Activated naive CD8-positive, alpha-beta T cell treated with anti-CD3 and anti-CD28 coated beads, Interleukin-2, amount 10 ng/mL, durations not matched to agents 7 days and 5 days (primary cell): ENCODE measurements around the gene AAGAB. TPM values are rescaled to one million over a fixed set of nuclear protein-coding genes. Genes with fewer than 3 reads are reported as not detected.

Experiments
- ATAC-seq: fragments of 150-1000 bp; cut with Tn5 transposase; one replicate; pipeline ENCODE4 v1.10.0; 2021; ENCODE audit warnings: low read depth, moderate library complexity
- POLR2A ChIA-PET: fragments of 350-600 bp; sonication (Branson Sonifier 250); formaldehyde crosslinking; loops from one replicate; lab custom pipeline; 2021; ENCODE audit warnings: antibody characterized with exemption; lab: Charles Lee
- DNase-seq: peaks from one replicate; pipeline ENCODE4 v3.0.0; 2021
- H3K27ac Mint-ChIP-seq: one replicate; pipeline ENCODE4 v1.8.0; 2022; ENCODE audit warnings: mild to moderate bottlenecking, mixed read lengths
- H3K27me3 Mint-ChIP-seq: one replicate; pipeline ENCODE4 v1.8.0; 2022; ENCODE audit warnings: mild to moderate bottlenecking, moderate library complexity, mixed read lengths
- H3K36me3 Mint-ChIP-seq: one replicate; pipeline ENCODE4 v1.8.0; 2021; ENCODE audit warnings: mild to moderate bottlenecking, mixed read lengths
- H3K4me1 Mint-ChIP-seq: one replicate; pipeline ENCODE4 v1.8.0; 2021; ENCODE audit warnings: mixed read lengths
- H3K4me3 Mint-ChIP-seq: one replicate; pipeline ENCODE4 v1.8.0; 2022; ENCODE audit warnings: mild to moderate bottlenecking, moderate library complexity, mixed read lengths
- H3K9me3 Mint-ChIP-seq: one replicate; pipeline ENCODE4 v1.8.0; 2021; ENCODE audit warnings: mixed read lengths
- total RNA-seq, 2 experiments: library from RNA; stranded (reverse); gene quantifications; one replicate each; pipeline ENCODE4 v1.2.3, GENCODE V29; 2021

AAGAB gene
- total RNA-seq, 2 experiments from 2014 or later = 39.3 to 40.4 TPM

DNA sequence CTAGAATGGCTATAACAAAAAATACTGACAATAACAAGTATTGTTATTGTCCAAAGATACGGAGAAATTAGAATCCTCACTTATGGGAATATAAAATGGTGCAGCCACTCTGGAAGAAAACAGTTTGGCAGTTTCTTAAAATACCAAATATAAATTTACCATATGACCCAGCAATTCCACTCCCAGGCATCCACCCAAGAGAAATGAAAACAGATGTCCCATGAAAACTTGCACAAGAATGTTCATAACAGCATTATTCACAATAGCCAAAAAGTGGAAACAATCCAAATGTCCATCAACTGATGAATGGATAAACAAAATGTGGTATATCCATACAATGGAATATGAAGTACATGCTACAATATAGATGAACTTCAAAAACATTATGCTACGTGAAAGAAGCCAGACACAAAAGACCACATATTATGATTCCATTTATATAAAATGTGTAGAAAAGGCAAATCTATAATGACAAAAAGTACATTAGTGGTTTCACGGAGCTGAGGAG, 9.4 kb downstream of the AAGAB start:
- H3K27ac Mint-ChIP-seq = no peak overlapping the region
- H3K9me3 Mint-ChIP-seq = peaks cover 4% of the 10 kb centered on the region
- H3K4me1 Mint-ChIP-seq = peaks cover 30% of the 10 kb centered on the region

DNA sequence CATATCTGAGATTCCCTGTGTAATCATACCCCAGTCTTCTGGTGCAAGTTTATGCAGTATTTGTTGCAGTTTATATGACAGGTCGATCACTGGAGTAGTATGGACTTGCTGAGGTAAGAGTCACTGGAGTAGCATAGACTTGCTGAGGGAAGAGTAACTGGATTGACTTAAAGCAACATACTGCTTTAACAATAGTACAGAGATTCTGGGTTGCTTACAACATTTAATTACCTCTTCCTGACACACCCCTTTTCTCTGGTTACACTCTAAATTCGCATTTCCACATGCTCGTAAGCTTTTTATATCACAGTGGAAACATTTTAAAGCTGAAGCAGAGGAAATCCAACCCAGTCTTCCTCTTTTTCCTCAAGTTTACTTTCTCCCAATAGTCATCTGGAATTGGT, 11.8 kb downstream of the AAGAB start:
- no peak for DNase-seq
- POLR2A ChIA-PET = no interaction called here
- no peaks in the 10 kb centered on the region for H3K27me3 Mint-ChIP-seq
- ATAC-seq = no peak
- no peak overlapping the region for H3K27ac Mint-ChIP-seq
- H3K4me1 Mint-ChIP-seq = peaks cover 36% of the 10 kb centered on the region
- H3K4me3 Mint-ChIP-seq = no peak overlapping the region
- peaks cover 34% of the 10 kb centered on the region for H3K36me3 Mint-ChIP-seq
- H3K9me3 Mint-ChIP-seq = peaks cover 4% of the 10 kb centered on the region

More for the DNA sequence above, 9.4 kb downstream of the AAGAB start:
- POLR2A ChIA-PET = interaction anchor here (1.3 kb wide), 1 partner anchor 9 kb away, joined by 4 read pairs; the partner anchor contains the start of genes AAGAB and IQCH
- Mint-ChIP-seq H3K27me3 (no peaks in the 10 kb centered on the region), H3K4me3 (no peak overlapping the region), H3K36me3 (peaks cover 42% of the 10 kb centered on the region)
- no peak for ATAC-seq
- DNase-seq = no peak

GRCh38 chr15:67241132-67241855, 13.2 kb downstream of the AAGAB start:
- H3K4me1 Mint-ChIP-seq = peaks cover 36% of the 10 kb centered on the region
- H3K9me3 Mint-ChIP-seq = no peaks in the 10 kb centered on the region
- ATAC-seq = peak; percentile 76
- no peaks in the 10 kb centered on the region for H3K27me3 Mint-ChIP-seq
- peak overlapping the region; percentile 33 for H3K4me3 Mint-ChIP-seq
- peaks cover 21% of the 10 kb centered on the region for H3K36me3 Mint-ChIP-seq
- POLR2A ChIA-PET = interaction anchor here (0.6 to 3.0 kb wide), 2 partner anchors 13 to 158 kb away, joined by 3 to 14 read pairs; partner anchors contain the start of genes AAGAB and IQCH
- peak overlapping the region; percentile 67 for H3K27ac Mint-ChIP-seq
- no peak for DNase-seq

GRCh38 chr15:67240235-67241131, 14.0 kb downstream of the AAGAB start:
- H3K27ac Mint-ChIP-seq = peak overlapping the region; percentile 67
- no peak for ATAC-seq
- POLR2A ChIA-PET = interaction anchor here (0.6 to 3.0 kb wide), 4 partner anchors 13 to 175 kb away, joined by 3 to 14 read pairs (median 3); partner anchors contain the start of genes AAGAB, IQCH and SMAD3
- H3K27me3 Mint-ChIP-seq = no peaks in the 10 kb centered on the region
- H3K4me1 Mint-ChIP-seq = peaks cover 36% of the 10 kb centered on the region
- peak overlapping the region; percentile 33 for H3K4me3 Mint-ChIP-seq
- peaks cover 13% of the 10 kb centered on the region for H3K36me3 Mint-ChIP-seq
- DNase-seq = no peak
- H3K9me3 Mint-ChIP-seq = no peaks in the 10 kb centered on the region

DNA sequence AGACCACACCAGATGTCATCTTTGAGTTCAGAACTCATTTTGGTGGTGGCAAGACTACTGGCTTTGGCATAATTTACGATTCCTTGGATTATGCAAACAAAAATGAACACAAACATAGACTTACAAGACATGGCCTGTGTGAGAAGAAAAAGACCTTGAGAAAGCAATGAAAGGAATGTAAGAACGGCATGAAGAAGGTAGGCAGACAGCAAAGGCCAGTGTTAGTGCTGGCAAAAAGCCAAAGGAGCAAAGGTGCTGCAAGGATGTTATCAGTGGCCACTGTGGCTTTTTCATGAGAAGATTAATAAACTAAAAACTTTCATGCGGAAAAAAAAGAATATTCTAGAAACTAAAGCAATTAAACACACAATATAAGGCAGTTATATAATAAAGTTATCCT, 21.9 kb downstream of the AAGAB start:
- H3K27me3 Mint-ChIP-seq = no peaks in the 10 kb centered on the region
- POLR2A ChIA-PET = no interaction called here
- H3K27ac Mint-ChIP-seq = no peak overlapping the region
- no peak overlapping the region for H3K4me3 Mint-ChIP-seq
- peaks cover 9% of the 10 kb centered on the region for H3K4me1 Mint-ChIP-seq
- no peaks in the 10 kb centered on the region for H3K9me3 Mint-ChIP-seq
- no peak for DNase-seq
- no peak for ATAC-seq
- H3K36me3 Mint-ChIP-seq = peaks cover 42% of the 10 kb centered on the region

DNA sequence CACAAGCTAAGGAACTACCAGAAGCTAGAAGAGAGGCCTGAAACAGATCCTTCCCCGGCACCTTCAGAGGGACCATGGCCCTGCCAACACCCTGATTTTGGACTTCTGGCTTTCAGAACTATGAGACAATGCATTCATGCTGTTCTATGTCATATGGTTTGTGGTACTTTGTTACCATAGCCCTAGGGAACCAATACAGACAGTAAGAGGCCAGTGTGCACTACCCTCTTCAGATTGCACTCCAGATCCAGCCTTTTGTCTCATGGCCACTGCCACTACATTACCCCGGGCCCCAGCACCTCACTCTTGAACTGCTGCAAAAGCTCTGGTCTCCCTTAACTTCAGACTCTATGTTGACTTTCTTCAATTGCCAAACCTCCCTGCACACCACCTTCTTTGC, 24.0 kb downstream of the AAGAB start:
- H3K27me3 Mint-ChIP-seq = no peaks in the 10 kb centered on the region
- no peak for ATAC-seq
- POLR2A ChIA-PET = no interaction called here
- peaks cover 48% of the 10 kb centered on the region for H3K36me3 Mint-ChIP-seq
- H3K4me1 Mint-ChIP-seq = peaks cover 11% of the 10 kb centered on the region
- DNase-seq = no peak
- H3K9me3 Mint-ChIP-seq = no peaks in the 10 kb centered on the region
- H3K4me3 Mint-ChIP-seq = no peak overlapping the region
- no peak overlapping the region for H3K27ac Mint-ChIP-seq

DNA sequence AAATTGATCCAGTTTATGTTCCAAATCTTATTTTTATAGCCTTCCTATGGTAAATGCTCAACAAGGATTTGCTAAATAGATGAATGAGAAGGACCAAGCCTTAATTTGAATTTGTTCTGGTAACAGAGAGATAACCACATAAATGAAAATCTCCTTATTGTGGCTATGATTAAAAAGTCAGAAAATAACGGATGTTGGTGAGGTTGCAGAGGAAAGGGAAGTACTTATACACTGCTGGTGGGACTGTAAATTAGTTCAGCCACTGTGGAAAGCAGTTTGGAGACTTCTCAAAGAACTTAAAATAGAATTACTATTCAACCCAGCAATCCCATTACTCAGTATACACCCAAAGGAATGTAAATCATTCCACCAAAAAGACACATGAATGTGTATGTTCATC, 26.2 kb downstream of the AAGAB start:
- Mint-ChIP-seq H3K9me3 (no peaks in the 10 kb centered on the region), H3K27ac (peak overlapping the region; percentile 59), H3K4me3 (peak overlapping the region; percentile 20), H3K27me3 (no peaks in the 10 kb centered on the region), H3K4me1 (peaks cover 11% of the 10 kb centered on the region), H3K36me3 (peaks cover 35% of the 10 kb centered on the region)
- POLR2A ChIA-PET = no interaction called here
- DNase-seq (no peak), ATAC-seq (peak; percentile 33)

DNA sequence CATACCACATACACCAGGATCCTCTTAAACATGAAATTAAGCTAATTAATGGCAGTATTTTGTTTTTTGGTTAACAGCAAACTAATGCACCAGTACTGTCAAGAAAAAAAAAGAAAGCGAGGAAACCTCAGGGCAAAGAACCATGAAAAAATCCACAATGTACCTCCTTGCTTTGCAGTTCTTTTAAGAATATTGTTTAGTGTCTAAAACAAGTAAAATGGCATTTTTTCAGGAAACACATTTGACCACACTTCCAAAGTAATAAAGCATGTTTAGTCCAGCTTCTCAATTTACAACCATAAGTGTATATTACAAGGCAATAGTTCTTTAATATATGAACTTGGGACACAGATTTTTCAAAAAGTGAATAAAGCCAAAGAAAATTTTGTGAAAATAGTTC, 26.6 kb downstream of the AAGAB start:
- Mint-ChIP-seq H3K27ac (no peak overlapping the region), H3K4me1 (peaks cover 11% of the 10 kb centered on the region), H3K36me3 (peaks cover 31% of the 10 kb centered on the region), H3K9me3 (no peaks in the 10 kb centered on the region), H3K27me3 (no peaks in the 10 kb centered on the region), H3K4me3 (no peak overlapping the region)
- POLR2A ChIA-PET = no interaction called here
- ATAC-seq = no peak
- no peak for DNase-seq

GRCh38 chr15:67227431-67227830, 27.0 kb downstream of the AAGAB start:
- Mint-ChIP-seq H3K4me3 (no peak overlapping the region), H3K27me3 (no peaks in the 10 kb centered on the region), H3K36me3 (peaks cover 29% of the 10 kb centered on the region), H3K4me1 (peaks cover 11% of the 10 kb centered on the region), H3K9me3 (no peaks in the 10 kb centered on the region), H3K27ac (no peak overlapping the region)
- POLR2A ChIA-PET = no interaction called here
- DNase-seq = no peak
- no peak for ATAC-seq

DNA sequence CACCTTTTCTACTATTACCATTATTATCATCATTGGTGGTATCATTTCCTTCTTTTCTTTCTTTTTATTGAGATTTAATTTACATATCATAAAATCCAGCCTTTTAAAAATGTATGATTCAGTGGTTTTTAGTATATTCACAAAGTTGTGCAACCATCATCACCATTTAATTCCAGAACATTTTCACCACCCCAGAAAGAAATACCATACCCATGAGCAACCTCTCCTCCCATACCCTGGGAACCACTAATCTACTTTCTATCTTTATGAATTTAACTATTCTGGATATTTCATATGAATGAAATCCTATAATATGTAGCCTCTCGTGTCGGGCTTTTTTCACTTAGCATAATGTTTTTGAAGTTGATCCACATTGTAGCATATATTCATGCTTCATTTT, 29.1 kb downstream of the AAGAB start:
- POLR2A ChIA-PET = no interaction called here
- Mint-ChIP-seq H3K4me1 (peaks cover 11% of the 10 kb centered on the region), H3K36me3 (peaks cover 21% of the 10 kb centered on the region), H3K27me3 (no peaks in the 10 kb centered on the region), H3K27ac (no peak overlapping the region), H3K4me3 (no peak overlapping the region), H3K9me3 (no peaks in the 10 kb centered on the region)
- DNase-seq (no peak), ATAC-seq (no peak)

GRCh38 chr15:67224889-67225288, 29.6 kb downstream of the AAGAB start:
- peaks cover 11% of the 10 kb centered on the region for H3K4me1 Mint-ChIP-seq
- ATAC-seq (no peak), DNase-seq (no peak)
- POLR2A ChIA-PET = no interaction called here
- no peaks in the 10 kb centered on the region for H3K27me3 Mint-ChIP-seq
- no peak overlapping the region for H3K27ac Mint-ChIP-seq
- peaks cover 24% of the 10 kb centered on the region for H3K36me3 Mint-ChIP-seq
- no peaks in the 10 kb centered on the region for H3K9me3 Mint-ChIP-seq
- H3K4me3 Mint-ChIP-seq = no peak overlapping the region

DNA sequence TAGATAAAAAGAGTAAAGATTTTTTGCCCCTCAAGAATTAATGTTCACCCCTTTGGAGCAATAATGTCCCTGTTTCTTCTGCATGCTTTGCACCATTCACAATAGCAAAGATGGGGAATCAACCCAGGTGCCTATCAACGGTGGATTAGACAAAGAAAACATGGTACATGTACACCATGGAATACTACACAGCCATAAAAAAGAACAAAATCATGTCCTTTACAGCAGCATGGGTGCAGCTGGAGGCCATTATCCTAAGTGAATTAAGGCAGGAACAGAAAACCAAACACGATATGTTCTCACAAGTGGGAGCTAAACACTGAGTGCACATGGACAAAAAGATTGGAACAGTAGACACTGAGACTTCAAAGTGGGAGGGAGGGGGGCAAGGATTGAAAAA, 35.2 kb downstream of the AAGAB start:
- no peaks in the 10 kb centered on the region for H3K9me3 Mint-ChIP-seq
- H3K4me3 Mint-ChIP-seq = no peak overlapping the region
- H3K4me1 Mint-ChIP-seq = peaks cover 2% of the 10 kb centered on the region
- DNase-seq = no peak
- peaks cover 29% of the 10 kb centered on the region for H3K36me3 Mint-ChIP-seq
- POLR2A ChIA-PET = no interaction called here
- H3K27me3 Mint-ChIP-seq = no peaks in the 10 kb centered on the region
- no peak overlapping the region for H3K27ac Mint-ChIP-seq
- no peak for ATAC-seq

GRCh38 chr15:67218428-67218827, 36.0 kb downstream of the AAGAB start:
- Mint-ChIP-seq H3K4me1 (peaks cover 2% of the 10 kb centered on the region), H3K27me3 (no peaks in the 10 kb centered on the region), H3K4me3 (no peak overlapping the region), H3K27ac (no peak overlapping the region), H3K36me3 (peaks cover 29% of the 10 kb centered on the region), H3K9me3 (no peaks in the 10 kb centered on the region)
- POLR2A ChIA-PET = no interaction called here
- DNase-seq (no peak), ATAC-seq (no peak)
